ENCODE data around the gene EIF2AK3. TPM values are rescaled to one million over a fixed set of nuclear protein-coding genes. Genes with fewer than 3 reads are reported as not detected.

Gene EIF2AK3
- total and polyA plus RNA-seq, 4 donors: 5.3 to 46.7 (median 18.6) TPM

GRCh38 chr2:88597168-88597567, 30.1 kb downstream of the EIF2AK3 start:
- ATAC-seq (ENCODE audit: insufficient read depth, low FRiP score) (no peak), DNase-seq (no peak)
- H3K27ac ChIP-seq (ENCODE audit: low read depth in 1 of 2, low read length in 1 of 2): no peak overlapping the region
- no peak overlapping the region for H3K4me3 ChIP-seq
- H3K4me1 ChIP-seq (ENCODE audit: control insufficient read depth in 5 of 5, insufficient read depth in 5 of 5, low read length in 5 of 5): peaks cover 0 to 13% (median 9%) of the 10 kb centered on the region in 5 donors
- H3K27me3 ChIP-seq (ENCODE audit: control insufficient read depth in 3 of 3, insufficient read depth in 3 of 3, low read length in 2 of 3): no peaks in the 10 kb centered on the region
- no peak overlapping the region for H3K9ac ChIP-seq (ENCODE audit: insufficient read depth in 1 of 2, low read length in 2 of 2)
- peaks cover 0 to 16% (median 5%) of the 10 kb centered on the region in 4 donors for H3K36me3 ChIP-seq (ENCODE audit: control insufficient read depth in 4 of 4, insufficient read depth in 4 of 4, low read length in 4 of 4)
- TF ChIP-seq, protein P1, sequence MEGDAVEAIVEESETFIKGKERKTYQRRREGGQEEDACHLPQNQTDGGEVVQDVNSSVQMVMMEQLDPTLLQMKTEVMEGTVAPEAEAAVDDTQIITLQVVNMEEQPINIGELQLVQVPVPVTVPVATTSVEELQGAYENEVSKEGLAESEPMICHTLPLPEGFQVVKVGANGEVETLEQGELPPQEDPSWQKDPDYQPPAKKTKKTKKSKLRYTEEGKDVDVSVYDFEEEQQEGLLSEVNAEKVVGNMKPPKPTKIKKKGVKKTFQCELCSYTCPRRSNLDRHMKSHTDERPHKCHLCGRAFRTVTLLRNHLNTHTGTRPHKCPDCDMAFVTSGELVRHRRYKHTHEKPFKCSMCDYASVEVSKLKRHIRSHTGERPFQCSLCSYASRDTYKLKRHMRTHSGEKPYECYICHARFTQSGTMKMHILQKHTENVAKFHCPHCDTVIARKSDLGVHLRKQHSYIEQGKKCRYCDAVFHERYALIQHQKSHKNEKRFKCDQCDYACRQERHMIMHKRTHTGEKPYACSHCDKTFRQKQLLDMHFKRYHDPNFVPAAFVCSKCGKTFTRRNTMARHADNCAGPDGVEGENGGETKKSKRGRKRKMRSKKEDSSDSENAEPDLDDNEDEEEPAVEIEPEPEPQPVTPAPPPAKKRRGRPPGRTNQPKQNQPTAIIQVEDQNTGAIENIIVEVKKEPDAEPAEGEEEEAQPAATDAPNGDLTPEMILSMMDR (IDR thresholded peaks at IDR 0.05; ENCODE audit: control extremely low read depth, extremely low read depth): no peak
- no peaks in the 10 kb centered on the region for H3K9me3 ChIP-seq (ENCODE audit: control insufficient read depth in 4 of 4, insufficient read depth in 3 of 4, low read length in 3 of 4)

DNA sequence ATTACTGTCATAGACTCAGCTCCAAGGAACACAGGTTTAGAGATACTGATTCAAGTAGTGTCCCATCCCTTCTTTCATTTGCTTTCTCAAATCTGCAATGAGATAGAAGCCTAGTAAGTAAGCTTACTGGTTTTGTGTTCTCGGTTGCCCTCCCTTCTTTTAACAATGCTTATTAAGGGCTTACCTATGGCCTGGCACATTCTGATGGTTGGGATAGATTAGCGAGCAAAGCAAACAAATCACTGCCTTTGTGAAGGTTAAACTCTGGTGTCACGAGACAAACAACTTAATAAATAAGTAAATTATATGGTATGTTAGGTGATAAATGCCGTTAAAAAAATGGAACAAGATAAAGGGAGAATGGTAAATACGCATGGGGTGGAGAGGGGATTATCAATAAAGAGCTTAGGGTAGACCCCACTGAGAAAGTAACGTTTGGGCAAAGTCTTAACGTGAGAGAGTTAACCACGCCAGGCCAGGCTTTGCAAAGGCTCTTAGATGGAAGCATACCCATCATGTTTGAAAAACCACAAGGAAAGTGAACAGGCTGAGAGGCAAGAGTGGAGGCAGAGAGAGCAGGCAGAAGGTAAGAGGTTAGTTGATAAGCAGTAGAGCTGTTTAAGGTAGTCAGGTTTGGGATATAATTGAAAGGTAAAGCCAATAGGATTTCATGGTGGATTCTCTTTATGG, 31.0 kb downstream of the EIF2AK3 start:
- ATAC-seq (ENCODE audit: insufficient read depth, low FRiP score) (no peak), DNase-seq (no peak)
- Histone ChIP-seq H3K27me3 (ENCODE audit: control insufficient read depth in 3 of 3, insufficient read depth in 3 of 3, low read length in 2 of 3) (no peaks in the 10 kb centered on the region), H3K27ac (ENCODE audit: low read depth in 1 of 2, low read length in 1 of 2) (no peak overlapping the region), H3K9me3 (ENCODE audit: control insufficient read depth in 4 of 4, insufficient read depth in 3 of 4, low read length in 3 of 4) (no peaks in the 10 kb centered on the region), H3K9ac (ENCODE audit: insufficient read depth in 1 of 2, low read length in 2 of 2) (no peak overlapping the region), H3K4me3 (no peak overlapping the region), H3K4me1 (ENCODE audit: control insufficient read depth in 5 of 5, insufficient read depth in 5 of 5, low read length in 5 of 5) (peaks cover 0 to 10% (median 5%) of the 10 kb centered on the region in 5 donors), H3K36me3 (ENCODE audit: control insufficient read depth in 4 of 4, insufficient read depth in 4 of 4, low read length in 4 of 4) (peaks cover 0 to 18% (median 6%) of the 10 kb centered on the region in 4 donors)
- TF ChIP-seq, protein P1 (IDR thresholded peaks at IDR 0.05; ENCODE audit: control extremely low read depth, extremely low read depth): no peak
- WGBS, 2 donors: 92 to 93% methylated on average over 8 of the region's 8 CpGs

DNA sequence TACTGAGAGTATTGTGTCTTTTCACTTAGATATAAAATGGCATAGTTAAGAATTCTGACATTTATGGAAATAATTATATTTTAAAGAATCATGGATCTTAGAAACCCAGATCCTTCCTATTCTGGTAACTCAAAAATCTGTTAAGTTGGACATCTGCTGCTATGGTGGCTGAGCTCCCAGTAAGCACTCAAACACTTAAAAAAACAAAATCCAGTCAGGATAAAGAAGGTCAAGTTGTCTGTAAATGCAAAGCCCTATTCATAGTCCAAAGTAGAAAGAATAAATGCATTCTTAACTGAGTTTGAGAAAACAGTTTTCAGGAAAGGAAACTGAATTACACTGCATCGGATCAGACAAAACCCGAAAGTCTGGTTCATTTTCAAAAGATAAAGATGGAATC, 35.6 kb downstream of the EIF2AK3 start:
- TF ChIP-seq, protein P1 (IDR thresholded peaks at IDR 0.05; ENCODE audit: control extremely low read depth, extremely low read depth): no peak
- peaks cover 10 to 32% (median 20%) of the 10 kb centered on the region in 4 donors for H3K36me3 ChIP-seq (ENCODE audit: control insufficient read depth in 4 of 4, insufficient read depth in 4 of 4, low read length in 4 of 4)

More for the DNA sequence above, 35.6 kb downstream of the EIF2AK3 start:
- no peak overlapping the region for H3K9ac ChIP-seq (ENCODE audit: insufficient read depth in 1 of 2, low read length in 2 of 2)
- H3K4me3 ChIP-seq: no peak overlapping the region
- no peaks in the 10 kb centered on the region for H3K4me1 ChIP-seq (ENCODE audit: control insufficient read depth in 5 of 5, insufficient read depth in 5 of 5, low read length in 5 of 5)
- H3K9me3 ChIP-seq (ENCODE audit: control insufficient read depth in 4 of 4, insufficient read depth in 3 of 4, low read length in 3 of 4): no peaks in the 10 kb centered on the region
- WGBS, 2 donors: 91 to 92% methylated on average over 2 of the region's 2 CpGs
- no peaks in the 10 kb centered on the region for H3K27me3 ChIP-seq (ENCODE audit: control insufficient read depth in 3 of 3, insufficient read depth in 3 of 3, low read length in 2 of 3)
- no peak for ATAC-seq (ENCODE audit: insufficient read depth, low FRiP score)
- DNase-seq: peak in 1 of 3 donors; percentile 9
- H3K27ac ChIP-seq (ENCODE audit: low read depth in 1 of 2, low read length in 1 of 2): no peak overlapping the region
